Caco-2 (cell line): ENCODE data around the gene NKAP. TPM values are rescaled to one million over a fixed set of nuclear protein-coding genes. Genes with fewer than 3 reads are reported as not detected.
"Not testable (repeated sequence)": the region's sequence is repeated elsewhere in the genome, so short reads cannot be mapped to it uniquely, and the experiment has no call there.

Experiments used
- BruUV-seq: library from RNA; stranded (reverse); fragments of 400-500 nt; replicated peaks from 2 replicates; lab custom pipeline; 2021; lab: Mats Ljungman, UMichigan
- CTCF ChIA-PET: fragments of 300-600 bp; sonication (Branson Sonifier 250); formaldehyde crosslinking; loops from one replicate; lab custom pipeline; 2022; ENCODE audit warnings: antibody characterized with exemption; lab: Charles Lee
- POLR2A ChIA-PET: fragments of 300-600 bp; sonication (Branson Sonifier 250); formaldehyde crosslinking; loops from one replicate; lab custom pipeline; 2022; ENCODE audit warnings: antibody characterized with exemption; lab: Charles Lee
- DNase-seq, 2 experiments: peaks; one replicate each; pipeline versions ENCODE4 v3.0.0 to v3.0.0-alpha.2; 2020 to 2022
- H3K27me3 ChIP-seq: replicated peaks from 2 replicates; pipeline ENCODE4 v1.6.0; 2011; ENCODE audit warnings: low read length; ENCODE audit not compliant: control insufficient read depth, insufficient read depth
- H3K36me3 ChIP-seq: 2 replicates; pipeline ENCODE4 v1.5.1; 2011; ENCODE audit warnings: low read length; ENCODE audit not compliant: control insufficient read depth, insufficient read depth
- H3K4me1 ChIP-seq: fragments of 250-450 bp; sonication (Bioruptor Pico); 2 replicates; pipeline ENCODE4 v1.5.1; 2020; ENCODE audit warnings: mild to moderate bottlenecking
- H3K4me3 ChIP-seq: 2 replicates; pipeline ENCODE4 v1.5.1; 2011; ENCODE audit warnings: low read depth, mild to moderate bottlenecking, control low read depth, low read length
- H3K9me3 ChIP-seq: fragments of 250-450 bp; sonication (Bioruptor Pico); 2 replicates; pipeline ENCODE4 v1.5.1; 2020; ENCODE audit warnings: mild to moderate bottlenecking, moderate library complexity
- H3K27ac Mint-ChIP-seq: one replicate; pipeline ENCODE4 v1.8.0; 2022; ENCODE audit warnings: mixed read lengths; ENCODE audit not compliant: unreplicated experiment
- H3K27me3 Mint-ChIP-seq: one replicate; pipeline ENCODE4 v1.8.0; 2022; ENCODE audit warnings: mixed read lengths; ENCODE audit not compliant: insufficient read depth, unreplicated experiment
- H3K36me3 Mint-ChIP-seq: one replicate; pipeline ENCODE4 v1.8.0; 2022; ENCODE audit warnings: mild to moderate bottlenecking, mixed read lengths; ENCODE audit not compliant: insufficient read depth, unreplicated experiment
- H3K4me1 Mint-ChIP-seq: one replicate; pipeline ENCODE4 v1.8.0; 2022; ENCODE audit warnings: low read depth, mixed read lengths; ENCODE audit not compliant: unreplicated experiment
- H3K4me3 Mint-ChIP-seq: one replicate; pipeline ENCODE4 v1.8.0; 2022; ENCODE audit warnings: mild to moderate bottlenecking, moderate library complexity, mixed read lengths; ENCODE audit not compliant: unreplicated experiment
- H3K9me3 Mint-ChIP-seq: one replicate; pipeline ENCODE4 v1.8.0; 2022; ENCODE audit warnings: mixed read lengths; ENCODE audit not compliant: unreplicated experiment
- intact Hi-C: fragments of 100-400 bp; cut with micrococcal nuclease; formaldehyde crosslinking; loops from one replicate; pipeline ENCODE4 v1.10.0; 2022; ENCODE audit not compliant: unreplicated experiment
- total RNA-seq: library from RNA; stranded (reverse); gene quantifications from 2 replicates; pipeline ENCODE4 v1.2.3, GENCODE V29; 2022
- TF ChIP-seq, protein P1 (sequence below), 2 experiments: fragments of 200-600 bp in 1 of 2; IDR thresholded peaks; 1 replicate in 1 of 2; 2 replicates in 1 of 2; pipeline versions ENCODE4 v1.5.1 to v1.8.0; 2011 to 2022; ENCODE audit warnings: antibody characterized with exemption in 1 of 2, control low read depth in 1 of 2, inconsistent platforms in 1 of 2, low read depth in 1 of 2, low read length in 1 of 2, mild to moderate bottlenecking in 1 of 2, moderate library complexity in 1 of 2; ENCODE audit not compliant: insufficient read depth in 1 of 2, severe bottlenecking in 1 of 2, unreplicated experiment in 1 of 2

NKAP gene
- total RNA-seq, 1 experiment from 2014 or later, result 9.5 TPM

DNA sequence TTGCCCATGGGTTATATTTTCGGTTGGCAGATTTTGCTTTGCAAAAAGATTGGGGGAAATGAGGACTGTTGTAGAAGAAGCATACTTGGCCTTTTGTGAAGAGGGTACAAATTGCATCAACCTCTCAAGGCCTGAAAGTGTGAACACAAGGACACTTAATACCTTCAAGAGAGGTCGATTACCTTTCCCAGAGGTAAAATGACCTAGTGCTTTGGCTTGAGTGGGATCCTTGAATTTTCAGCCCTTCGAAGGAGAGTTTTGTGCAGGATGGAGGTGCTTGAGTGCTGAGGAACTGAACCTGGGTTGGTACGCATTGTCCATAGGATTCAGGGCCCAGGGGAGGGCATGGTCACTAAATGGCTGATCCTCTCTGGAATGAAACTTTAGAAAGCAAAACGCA lies 27.6 kb upstream of the NKAP start:
- DNase-seq, result no peak
- no peaks in the 10 kb centered on the region for H3K27me3 Mint-ChIP-seq
- no peaks in the 10 kb centered on the region for H3K36me3 ChIP-seq
- ChIA-PET CTCF (no interaction called here), POLR2A (no interaction called here)
- H3K9me3 Mint-ChIP-seq, result no peaks in the 10 kb centered on the region
- no peaks in the 10 kb centered on the region for H3K36me3 Mint-ChIP-seq
- H3K4me3 ChIP-seq, result no peak overlapping the region
- no peak overlapping the region for H3K27ac Mint-ChIP-seq
- H3K27me3 ChIP-seq, result no peaks in the 10 kb centered on the region
- H3K9me3 ChIP-seq, result no peaks in the 10 kb centered on the region
- no peaks in the 10 kb centered on the region for H3K4me1 ChIP-seq
- BruUV-seq, result no TSS peak
- H3K4me1 Mint-ChIP-seq, result no peaks in the 10 kb centered on the region
- no peak overlapping the region for H3K4me3 Mint-ChIP-seq
- TF ChIP-seq, protein P1, sequence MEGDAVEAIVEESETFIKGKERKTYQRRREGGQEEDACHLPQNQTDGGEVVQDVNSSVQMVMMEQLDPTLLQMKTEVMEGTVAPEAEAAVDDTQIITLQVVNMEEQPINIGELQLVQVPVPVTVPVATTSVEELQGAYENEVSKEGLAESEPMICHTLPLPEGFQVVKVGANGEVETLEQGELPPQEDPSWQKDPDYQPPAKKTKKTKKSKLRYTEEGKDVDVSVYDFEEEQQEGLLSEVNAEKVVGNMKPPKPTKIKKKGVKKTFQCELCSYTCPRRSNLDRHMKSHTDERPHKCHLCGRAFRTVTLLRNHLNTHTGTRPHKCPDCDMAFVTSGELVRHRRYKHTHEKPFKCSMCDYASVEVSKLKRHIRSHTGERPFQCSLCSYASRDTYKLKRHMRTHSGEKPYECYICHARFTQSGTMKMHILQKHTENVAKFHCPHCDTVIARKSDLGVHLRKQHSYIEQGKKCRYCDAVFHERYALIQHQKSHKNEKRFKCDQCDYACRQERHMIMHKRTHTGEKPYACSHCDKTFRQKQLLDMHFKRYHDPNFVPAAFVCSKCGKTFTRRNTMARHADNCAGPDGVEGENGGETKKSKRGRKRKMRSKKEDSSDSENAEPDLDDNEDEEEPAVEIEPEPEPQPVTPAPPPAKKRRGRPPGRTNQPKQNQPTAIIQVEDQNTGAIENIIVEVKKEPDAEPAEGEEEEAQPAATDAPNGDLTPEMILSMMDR (IDR thresholded peaks at IDR 0.05; ENCODE audit: insufficient read depth in 1 of 2, low read depth in 1 of 2, low read length in 1 of 2, severe bottlenecking in 1 of 2, unreplicated experiment in 1 of 2), result no peak
- intact Hi-C loops, result no loop called here

DNA sequence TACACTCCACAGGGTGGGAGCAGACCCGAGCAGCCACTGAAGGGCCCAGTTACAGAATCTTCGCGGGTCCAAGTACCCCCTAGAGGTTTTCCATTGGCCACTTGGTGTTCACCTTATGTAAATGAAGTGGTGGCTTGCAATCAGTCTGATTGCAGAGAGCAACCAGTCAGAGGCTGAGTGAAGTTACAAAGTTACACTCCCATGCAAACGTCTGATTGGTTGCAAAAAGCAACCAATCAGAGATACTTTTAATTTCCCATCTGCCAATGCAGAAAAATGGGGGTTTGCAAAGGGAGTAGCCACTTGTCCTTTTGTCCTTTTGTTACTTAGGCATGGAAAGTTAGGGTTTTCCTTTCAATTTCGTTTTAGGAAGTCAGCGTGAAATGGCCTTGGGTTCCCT lies 27.0 kb upstream of the NKAP start:
- TF ChIP-seq, protein P1 (IDR thresholded peaks at IDR 0.05; ENCODE audit: insufficient read depth in 1 of 2, low read depth in 1 of 2, low read length in 1 of 2, severe bottlenecking in 1 of 2, unreplicated experiment in 1 of 2), result no peak
- H3K4me1 ChIP-seq, result no peaks in the 10 kb centered on the region
- no peaks in the 10 kb centered on the region for H3K9me3 Mint-ChIP-seq
- H3K4me3 ChIP-seq, result no peak overlapping the region
- ChIA-PET POLR2A (no interaction called here), CTCF (no interaction called here)
- no peaks in the 10 kb centered on the region for H3K27me3 ChIP-seq
- intact Hi-C loops, result no loop called here
- BruUV-seq, result no TSS peak
- H3K27ac Mint-ChIP-seq, result no peak overlapping the region
- no peaks in the 10 kb centered on the region for H3K4me1 Mint-ChIP-seq
- no peaks in the 10 kb centered on the region for H3K36me3 ChIP-seq
- no peak for DNase-seq
- no peaks in the 10 kb centered on the region for H3K9me3 ChIP-seq
- H3K27me3 Mint-ChIP-seq, result no peaks in the 10 kb centered on the region
- H3K36me3 Mint-ChIP-seq, result no peaks in the 10 kb centered on the region
- no peak overlapping the region for H3K4me3 Mint-ChIP-seq

DNA sequence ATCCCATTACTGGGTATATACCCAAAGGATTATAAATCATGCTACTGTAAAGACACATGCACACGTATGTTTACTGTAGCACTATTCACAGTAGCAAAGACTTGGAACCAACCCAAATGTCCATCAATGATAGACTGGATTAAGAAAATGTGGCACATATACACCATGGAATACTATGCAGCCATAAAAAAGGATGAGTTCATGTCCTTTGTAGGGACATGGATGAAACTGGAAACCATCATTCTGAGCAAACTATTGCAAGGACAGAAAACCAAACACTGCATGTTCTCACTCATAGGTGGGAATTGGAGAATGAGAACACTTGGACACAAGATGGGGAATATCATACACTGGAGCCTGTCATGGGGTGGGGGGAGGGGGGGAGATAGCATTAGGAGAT lies 23.3 kb upstream of the NKAP start:
- H3K27ac Mint-ChIP-seq, H3K27me3 ChIP-seq, intact Hi-C loops, CTCF ChIA-PET, H3K36me3 Mint-ChIP-seq, H3K9me3 ChIP-seq, H3K4me3 ChIP-seq, H3K27me3 Mint-ChIP-seq, H3K9me3 Mint-ChIP-seq, H3K36me3 ChIP-seq, H3K4me1 ChIP-seq, POLR2A ChIA-PET, BruUV-seq, DNase-seq, H3K4me1 Mint-ChIP-seq, H3K4me3 Mint-ChIP-seq: not testable (repeated sequence)

DNA sequence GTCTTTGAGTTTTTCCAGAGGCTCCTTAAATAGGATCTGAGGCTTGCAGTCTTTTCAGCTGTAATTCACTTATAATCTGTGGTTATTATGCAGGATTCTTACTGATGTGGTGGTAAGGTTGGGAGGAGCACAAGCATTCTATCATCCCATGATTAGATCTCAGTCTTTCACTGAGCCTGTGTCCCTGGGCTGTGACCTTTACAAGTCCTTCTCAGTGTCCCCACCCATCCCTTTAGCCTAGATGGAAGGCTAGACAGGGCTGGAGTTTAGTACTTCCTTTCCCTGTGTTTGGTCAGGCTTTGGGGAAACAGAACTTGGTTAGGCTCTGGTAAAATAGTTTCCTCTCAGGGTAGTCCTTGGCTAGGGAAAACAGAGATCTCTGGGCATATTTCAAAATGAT lies 17.1 kb upstream of the NKAP start:
- POLR2A ChIA-PET, result no interaction called here
- H3K36me3 Mint-ChIP-seq, result no peaks in the 10 kb centered on the region
- intact Hi-C loops, result no loop called here
- no peaks in the 10 kb centered on the region for H3K4me1 Mint-ChIP-seq
- no TSS peak for BruUV-seq
- no peak overlapping the region for H3K4me3 Mint-ChIP-seq
- TF ChIP-seq, protein P1 (IDR thresholded peaks at IDR 0.05; ENCODE audit: insufficient read depth in 1 of 2, low read depth in 1 of 2, low read length in 1 of 2, severe bottlenecking in 1 of 2, unreplicated experiment in 1 of 2), result no peak
- no peak overlapping the region for H3K27ac Mint-ChIP-seq
- peaks cover 2% of the 10 kb centered on the region for H3K27me3 Mint-ChIP-seq
- DNase-seq, result no peak
- CTCF ChIA-PET, result no interaction called here
- H3K4me3 ChIP-seq, result no peak overlapping the region
- H3K4me1 ChIP-seq, result no peaks in the 10 kb centered on the region
- no peaks in the 10 kb centered on the region for H3K9me3 Mint-ChIP-seq
- H3K9me3 ChIP-seq, result no peaks in the 10 kb centered on the region
- no peaks in the 10 kb centered on the region for H3K27me3 ChIP-seq
- no peaks in the 10 kb centered on the region for H3K36me3 ChIP-seq

DNA sequence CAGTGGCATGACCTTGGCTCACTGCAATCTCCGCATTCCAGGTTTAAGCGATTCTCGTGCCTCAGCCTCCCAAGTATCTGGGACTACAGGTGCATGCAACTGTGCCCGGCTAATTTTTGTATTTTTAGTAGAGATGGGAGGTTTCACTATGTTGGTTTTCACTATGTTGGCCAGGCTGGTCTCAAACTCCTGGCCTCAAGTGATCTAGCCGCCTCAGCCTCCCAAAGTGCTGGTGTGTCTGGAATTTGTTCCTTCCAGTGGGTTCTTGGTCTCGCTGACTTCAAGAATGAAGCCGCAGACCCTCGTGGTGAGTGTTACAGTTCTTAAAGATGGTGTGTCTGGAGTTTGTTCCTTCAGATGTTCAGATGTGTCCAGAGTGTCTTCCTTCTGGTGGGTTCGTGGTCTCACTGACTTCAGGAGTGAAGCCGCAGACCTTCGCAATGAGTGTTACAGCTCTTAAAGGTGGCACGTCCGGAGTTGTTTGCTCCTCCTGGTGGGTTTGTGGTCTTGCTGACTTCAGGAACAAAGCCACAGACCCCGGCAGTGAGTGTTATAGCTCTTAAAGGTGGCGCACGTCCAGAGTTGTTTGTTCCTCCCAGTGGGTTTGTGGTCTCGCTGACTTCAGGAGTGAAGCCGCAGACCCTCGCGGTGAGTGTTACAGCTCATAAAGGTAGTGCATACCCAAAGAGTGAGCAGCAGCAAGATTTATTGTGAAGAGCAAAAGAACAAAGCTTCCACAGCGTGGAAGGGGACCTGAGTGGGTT lies 12.4 kb upstream of the NKAP start:
- H3K27ac Mint-ChIP-seq, H3K4me3 Mint-ChIP-seq, DNase-seq, H3K27me3 ChIP-seq, H3K36me3 ChIP-seq, intact Hi-C loops, CTCF ChIA-PET, BruUV-seq, H3K27me3 Mint-ChIP-seq, POLR2A ChIA-PET, H3K4me3 ChIP-seq, H3K4me1 Mint-ChIP-seq, H3K4me1 ChIP-seq, H3K9me3 ChIP-seq, H3K9me3 Mint-ChIP-seq, H3K36me3 Mint-ChIP-seq: not testable (repeated sequence)
